GM13976 (cell line): ENCODE measurements around the gene LCN2.

ENCODE experiments used
- DNase-seq: peaks from one replicate; pipeline ENCODE4 v3.0.0; 2012; ENCODE audit warnings: low spot score
- in situ Hi-C: fragments of 300-500 bp; cut with MboI; formaldehyde crosslinking; loops from one replicate; pipeline ENCODE4 v1.12.0; 2022; ENCODE audit warnings: low sequenced_read_pairs, mixed read lengths, inconsistent platforms; ENCODE audit not compliant: unreplicated experiment
- TF ChIP-seq, protein P1 (sequence below): IDR thresholded peaks from 2 replicates; pipeline ENCODE4 v1.5.1; 2012; ENCODE audit warnings: borderline replicate concordance, mild to moderate bottlenecking; ENCODE audit not compliant: insufficient read depth; ENCODE audit errors: extremely low read depth, missing control alignments, control extremely low read depth

The LCN2 gene

DNA sequence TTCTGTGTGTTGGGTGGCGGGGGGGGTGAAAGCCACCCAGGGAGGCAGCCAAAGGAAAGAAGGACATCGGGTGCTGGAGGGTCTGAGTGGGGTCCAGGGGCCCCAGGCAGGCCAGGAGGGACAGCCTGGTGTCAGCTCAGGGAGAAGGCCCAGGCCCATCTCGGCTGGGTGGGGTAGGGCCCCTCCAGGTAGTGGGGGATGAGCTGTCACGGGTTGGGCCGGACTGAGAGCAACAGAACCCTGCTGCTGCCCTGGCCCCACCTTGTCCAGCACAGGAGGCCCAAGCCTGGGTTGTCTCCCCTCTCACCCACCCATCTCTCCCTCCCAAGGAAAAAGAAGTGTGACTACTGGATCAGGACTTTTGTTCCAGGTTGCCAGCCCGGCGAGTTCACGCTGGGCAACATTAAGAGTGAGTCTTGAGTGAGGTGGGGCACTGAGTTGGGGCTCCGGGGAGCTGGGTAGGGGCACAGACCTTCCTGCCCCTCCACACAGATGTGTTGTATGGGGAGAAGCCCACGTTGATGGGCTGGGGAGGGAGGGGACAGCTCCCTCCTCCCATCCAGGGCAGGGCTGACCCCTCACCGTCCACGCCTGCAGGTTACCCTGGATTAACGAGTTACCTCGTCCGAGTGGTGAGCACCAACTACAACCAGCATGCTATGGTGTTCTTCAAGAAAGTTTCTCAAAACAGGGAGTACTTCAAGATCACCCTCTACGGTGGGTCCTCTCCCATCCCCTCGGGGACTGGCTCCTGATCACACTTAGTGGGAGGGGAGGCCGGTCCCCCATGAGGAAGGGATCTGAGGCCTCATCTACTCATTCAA lies 2.3 kb downstream of the LCN2 start:
- in situ Hi-C loops = no loop called here
- TF ChIP-seq, protein P1, sequence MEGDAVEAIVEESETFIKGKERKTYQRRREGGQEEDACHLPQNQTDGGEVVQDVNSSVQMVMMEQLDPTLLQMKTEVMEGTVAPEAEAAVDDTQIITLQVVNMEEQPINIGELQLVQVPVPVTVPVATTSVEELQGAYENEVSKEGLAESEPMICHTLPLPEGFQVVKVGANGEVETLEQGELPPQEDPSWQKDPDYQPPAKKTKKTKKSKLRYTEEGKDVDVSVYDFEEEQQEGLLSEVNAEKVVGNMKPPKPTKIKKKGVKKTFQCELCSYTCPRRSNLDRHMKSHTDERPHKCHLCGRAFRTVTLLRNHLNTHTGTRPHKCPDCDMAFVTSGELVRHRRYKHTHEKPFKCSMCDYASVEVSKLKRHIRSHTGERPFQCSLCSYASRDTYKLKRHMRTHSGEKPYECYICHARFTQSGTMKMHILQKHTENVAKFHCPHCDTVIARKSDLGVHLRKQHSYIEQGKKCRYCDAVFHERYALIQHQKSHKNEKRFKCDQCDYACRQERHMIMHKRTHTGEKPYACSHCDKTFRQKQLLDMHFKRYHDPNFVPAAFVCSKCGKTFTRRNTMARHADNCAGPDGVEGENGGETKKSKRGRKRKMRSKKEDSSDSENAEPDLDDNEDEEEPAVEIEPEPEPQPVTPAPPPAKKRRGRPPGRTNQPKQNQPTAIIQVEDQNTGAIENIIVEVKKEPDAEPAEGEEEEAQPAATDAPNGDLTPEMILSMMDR = no peak
- DNase-seq = no peak

DNA sequence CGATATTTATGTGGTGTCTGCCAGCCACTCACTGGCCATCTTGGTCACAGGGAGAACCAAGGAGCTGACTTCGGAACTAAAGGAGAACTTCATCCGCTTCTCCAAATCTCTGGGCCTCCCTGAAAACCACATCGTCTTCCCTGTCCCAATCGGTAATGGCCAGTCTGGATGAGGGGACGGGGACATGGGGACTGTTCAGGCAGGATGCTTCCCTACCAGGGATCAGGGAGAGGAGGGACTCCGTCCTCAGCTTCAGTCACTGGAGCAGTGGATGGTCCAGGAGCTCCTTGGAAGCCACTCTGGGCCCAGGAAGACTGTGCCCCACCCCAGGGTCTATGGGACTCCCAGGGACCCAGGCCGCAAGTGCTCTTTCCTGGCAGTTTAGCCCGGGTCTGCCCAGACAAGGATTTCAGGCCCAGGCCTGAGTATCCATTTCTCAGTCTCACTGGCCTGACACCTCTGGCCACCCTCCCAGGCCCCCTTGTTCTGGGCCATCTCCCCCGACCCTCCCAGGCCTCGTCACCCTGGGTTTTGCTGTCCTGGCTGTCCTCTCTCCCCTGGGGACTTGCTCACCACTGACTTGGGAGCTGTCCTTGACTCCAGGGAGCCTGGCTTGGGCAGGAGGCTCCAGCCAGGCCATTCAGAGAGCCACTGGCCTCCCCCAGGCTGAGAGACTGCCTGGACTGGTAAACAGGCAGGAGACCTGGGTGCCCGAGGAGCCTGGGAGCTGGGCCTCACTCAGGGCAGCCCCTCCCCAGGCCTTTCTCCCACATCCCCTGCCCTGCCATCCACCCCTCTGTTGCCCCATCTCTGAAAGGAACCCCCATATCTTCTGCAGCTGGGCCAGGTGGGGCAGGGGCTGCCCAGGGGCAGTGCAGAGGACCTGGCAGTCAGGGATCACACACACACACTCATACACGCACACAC lies 3.1 kb downstream of the LCN2 start:
- TF ChIP-seq, protein P1 = no peak
- DNase-seq = no peak
- in situ Hi-C loops = no loop called here

DNA sequence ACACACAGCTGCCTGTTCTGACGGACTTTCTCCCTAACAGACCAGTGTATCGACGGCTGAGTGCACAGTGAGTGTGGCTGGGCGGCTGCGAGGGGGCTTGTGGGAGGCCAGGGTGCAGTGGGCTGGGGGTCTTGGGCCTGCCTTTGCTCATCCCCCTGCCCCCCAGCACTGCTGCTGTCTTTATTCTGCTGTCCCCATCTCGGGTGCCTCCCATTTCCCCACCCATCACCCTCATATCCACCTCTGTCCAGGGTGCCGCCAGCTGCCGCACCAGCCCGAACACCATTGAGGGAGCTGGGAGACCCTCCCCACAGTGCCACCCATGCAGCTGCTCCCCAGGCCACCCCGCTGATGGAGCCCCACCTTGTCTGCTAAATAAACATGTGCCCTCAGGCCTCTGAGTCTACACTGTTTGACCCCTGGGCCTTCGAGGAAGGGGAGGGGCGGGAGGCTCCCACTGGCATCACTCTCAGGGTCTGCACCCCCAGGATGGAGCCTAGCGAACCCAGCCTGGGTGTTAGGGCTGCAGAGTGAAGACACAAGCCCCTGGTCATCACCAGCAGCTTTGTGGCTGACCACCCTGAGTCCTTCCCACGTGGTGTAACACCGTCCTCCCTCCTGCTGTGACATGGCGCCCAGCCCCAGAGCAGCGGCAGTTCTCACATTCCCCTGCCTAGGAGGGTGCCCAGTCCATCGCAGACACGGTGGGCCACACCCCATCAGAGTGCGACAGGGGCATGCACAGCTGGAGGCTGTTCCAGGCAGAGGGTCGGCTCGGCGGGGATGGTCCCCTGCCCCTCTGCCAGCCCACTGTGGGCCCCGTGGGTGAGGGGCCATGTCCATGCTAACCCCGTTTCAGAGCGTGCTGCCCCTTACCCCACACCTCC lies 4.0 kb downstream of the LCN2 start:
- TF ChIP-seq, protein P1 = no peak
- in situ Hi-C loops = no loop called here
- no peak for DNase-seq

DNA sequence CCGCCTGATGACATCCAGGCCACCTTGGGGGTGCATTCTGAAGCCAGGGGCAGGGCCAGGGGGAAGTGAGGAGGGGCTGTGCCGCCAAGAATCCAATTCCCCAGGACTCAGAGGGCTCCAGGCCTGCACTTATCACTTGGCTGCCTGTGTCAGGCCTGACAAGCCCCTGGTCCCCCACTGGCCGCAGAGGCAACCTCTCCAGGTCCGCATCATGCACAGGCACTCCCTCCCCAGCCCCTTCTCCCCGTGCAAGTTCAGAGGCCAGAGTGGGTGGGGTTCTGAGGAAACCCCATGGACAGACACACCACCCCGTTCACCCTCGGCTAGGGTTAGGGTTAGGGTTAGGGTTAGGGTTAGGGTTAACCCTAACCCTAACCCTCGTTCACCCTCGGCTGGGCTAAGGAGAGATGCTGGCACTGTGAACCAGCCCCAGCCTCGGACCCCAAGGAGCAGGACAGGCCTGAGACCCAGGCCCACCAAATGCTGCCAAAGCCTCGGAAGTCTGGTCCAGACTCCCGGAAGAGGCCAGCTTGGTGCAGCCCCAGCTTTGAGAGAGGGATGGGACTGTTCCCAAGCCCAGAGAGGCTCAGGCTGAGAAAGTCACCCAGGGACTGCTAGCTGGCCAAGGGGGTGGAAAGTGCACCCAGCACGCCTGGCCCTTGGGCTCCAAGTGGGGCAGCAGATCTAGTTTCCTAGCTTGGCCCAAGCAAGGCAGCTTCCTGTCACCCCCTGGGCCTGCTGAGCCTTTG lies 4.9 kb downstream of the LCN2 start:
- in situ Hi-C loops = no loop called here
- TF ChIP-seq, protein P1 = no peak
- no peak for DNase-seq

DNA sequence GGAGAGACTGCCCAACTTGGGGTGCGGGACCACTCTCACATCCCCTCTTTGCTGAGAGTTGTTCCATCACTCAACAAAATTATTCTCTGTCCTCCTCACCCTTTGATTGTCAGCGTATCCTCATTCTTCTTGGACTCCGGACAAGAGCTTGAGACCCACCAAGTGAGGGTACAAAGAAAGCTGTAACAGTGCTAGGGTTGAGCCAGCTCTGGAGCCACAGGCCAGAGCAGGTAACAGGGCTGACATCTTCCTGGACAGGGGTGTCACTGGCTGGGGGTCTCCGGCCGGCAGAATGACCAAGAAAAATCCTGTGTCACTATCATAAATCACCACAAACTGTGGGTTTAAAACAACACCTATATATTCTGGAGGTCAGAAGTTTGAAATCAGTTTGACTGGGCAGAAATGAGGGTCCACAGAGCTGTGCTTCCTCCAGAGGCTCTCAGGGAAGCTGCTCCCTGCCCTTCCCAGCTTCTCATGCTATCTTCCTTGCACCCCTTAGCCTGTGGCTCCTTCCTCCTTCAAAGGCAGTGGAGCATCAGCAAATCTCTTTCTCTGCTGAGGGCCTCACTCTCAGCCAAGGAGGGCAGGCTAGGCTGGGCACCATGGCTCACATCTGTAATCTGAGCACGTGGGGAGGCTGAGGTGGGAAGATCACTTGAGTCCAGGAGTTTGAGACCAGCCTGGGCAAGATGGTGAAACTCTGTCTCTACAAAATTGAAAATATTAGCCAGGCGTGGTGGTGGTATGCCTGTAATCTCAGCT lies 6.7 kb downstream of the LCN2 start:
- DNase-seq = no peak
- in situ Hi-C loops = no loop called here
- TF ChIP-seq, protein P1 = no peak
